Activated T-cell treated with anti-CD3 and anti-CD28 coated beads, Interleukin-2, amount 50 U/mL, for 48 hours (primary cell): ENCODE results near the gene MAX.
"Not testable (repeated sequence)": the region's sequence is repeated elsewhere in the genome, so short reads cannot be mapped to it uniquely, and the experiment has no call there.

ENCODE experiments used
- DNase-seq, 2 experiments: peaks; one replicate each; pipeline ENCODE4 v3.0.0-alpha.2; 2020

MAX gene

DNA sequence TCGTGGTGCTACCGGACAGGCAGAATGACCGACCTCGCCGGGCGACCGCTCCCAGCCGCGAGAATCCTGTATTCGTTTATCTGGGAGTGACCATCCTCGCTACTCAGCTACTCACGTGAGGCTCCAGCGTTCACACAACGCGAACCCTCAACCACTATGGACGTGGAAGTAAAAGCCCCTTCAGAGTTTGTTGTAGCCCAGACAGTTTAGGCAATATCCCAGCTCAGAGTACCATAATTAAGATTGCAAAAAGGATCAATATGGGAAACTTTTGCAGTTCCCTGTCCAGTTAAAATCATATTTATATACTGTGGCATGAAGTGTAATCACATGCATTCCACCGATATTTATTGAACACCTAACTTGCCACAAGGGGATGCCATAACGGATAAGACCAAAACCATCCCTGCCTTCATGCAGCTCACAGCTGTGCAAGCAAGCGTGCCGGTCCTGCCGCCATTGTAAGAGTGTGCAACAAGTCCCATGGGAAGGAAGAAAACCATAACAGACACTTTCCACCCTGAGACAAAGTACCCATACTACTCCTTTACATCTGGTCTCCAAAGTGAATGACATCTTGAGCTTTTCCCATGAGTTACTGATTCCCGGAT lies 938 bp upstream of the MAX start:
- peak in 1 of 2 experiments; percentile 32 for DNase-seq

DNA sequence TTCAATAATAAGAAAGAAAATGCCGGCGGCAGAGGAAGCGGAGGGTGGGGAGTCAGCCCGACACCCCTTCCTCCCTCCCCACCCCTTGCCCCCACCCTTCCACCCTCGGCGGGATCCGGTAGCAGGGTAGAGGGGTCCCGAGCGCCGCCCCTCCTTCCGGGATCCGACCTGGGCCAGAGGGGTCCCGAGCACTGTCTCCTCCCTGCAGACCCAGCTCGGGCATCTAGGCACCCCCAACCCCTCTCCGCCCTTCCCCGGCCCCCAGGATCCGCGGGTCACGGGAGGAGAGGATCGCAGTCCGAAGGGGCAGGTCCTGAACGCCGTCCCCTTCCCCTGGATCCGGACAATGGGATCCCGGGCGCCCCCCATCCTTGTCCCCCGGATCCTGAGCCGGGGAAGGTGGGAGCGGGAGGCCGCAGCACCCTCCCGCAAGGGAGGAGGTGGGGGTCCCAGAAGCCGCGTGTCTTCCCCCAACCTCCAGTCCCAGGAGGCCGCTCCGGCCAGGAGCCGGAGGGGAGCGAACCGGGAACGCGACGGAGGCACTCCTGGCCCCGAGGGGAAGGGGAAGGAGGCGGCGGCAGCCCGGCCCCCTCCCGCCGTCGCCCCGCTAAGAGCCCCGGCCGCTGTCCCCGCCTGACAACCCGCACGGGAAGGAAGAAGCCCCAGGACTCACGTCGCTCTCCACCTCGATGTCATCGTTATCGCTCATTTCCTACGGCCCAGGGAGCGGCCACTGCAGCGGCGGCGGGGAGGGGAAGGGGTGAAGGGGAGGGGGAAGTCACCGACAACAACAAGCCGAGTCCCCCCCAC lies 481 bp downstream of the MAX start:
- peak; percentile 44 to 54 for DNase-seq

DNA sequence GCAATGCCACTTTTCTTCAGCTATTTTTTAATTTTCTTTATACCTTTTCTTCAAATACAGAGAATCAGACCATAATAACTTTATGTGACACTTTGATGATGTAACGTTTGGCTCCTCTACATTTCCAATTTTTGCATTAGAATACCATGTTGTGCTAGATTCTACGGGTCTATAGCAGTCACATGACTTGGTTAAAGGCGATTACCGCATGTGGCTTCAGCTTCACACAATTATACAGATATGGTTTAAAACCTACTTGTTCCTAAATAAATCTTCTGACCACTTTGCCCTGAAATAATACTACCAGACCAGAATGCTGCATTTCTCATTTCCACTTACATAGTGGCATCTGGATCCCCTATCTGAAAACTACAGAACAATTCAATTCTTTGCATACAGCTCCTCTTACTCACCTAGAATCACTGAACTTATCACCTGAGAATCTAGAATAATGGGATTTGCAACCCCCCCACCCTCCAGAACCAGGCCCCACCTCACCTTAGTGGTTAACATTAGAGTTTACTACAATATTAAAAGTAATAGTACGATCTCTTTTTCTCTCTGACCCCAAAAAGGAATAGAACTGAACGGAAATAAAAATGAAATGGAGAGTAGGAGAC lies 1.3 kb downstream of the MAX start:
- DNase-seq: no peak

DNA sequence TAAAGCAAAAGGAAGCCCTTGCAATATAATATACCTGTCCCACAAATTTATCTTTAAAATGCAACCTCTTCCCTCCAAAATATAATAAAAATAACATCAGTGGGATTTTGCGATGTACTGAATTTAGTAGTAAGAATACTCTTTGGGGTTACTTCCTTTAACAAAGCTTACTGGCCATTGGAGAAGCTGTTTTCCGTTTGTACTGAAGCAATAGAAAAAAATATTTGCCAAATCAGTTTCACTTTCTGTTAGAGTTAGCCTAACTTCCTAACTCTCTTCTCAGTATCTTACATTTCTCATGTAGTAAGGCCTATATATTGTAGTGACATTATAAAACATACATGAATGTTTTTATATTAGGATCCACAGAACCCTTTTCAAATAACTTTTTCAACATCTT lies 3.7 kb downstream of the MAX start:
- DNase-seq: no peak

DNA sequence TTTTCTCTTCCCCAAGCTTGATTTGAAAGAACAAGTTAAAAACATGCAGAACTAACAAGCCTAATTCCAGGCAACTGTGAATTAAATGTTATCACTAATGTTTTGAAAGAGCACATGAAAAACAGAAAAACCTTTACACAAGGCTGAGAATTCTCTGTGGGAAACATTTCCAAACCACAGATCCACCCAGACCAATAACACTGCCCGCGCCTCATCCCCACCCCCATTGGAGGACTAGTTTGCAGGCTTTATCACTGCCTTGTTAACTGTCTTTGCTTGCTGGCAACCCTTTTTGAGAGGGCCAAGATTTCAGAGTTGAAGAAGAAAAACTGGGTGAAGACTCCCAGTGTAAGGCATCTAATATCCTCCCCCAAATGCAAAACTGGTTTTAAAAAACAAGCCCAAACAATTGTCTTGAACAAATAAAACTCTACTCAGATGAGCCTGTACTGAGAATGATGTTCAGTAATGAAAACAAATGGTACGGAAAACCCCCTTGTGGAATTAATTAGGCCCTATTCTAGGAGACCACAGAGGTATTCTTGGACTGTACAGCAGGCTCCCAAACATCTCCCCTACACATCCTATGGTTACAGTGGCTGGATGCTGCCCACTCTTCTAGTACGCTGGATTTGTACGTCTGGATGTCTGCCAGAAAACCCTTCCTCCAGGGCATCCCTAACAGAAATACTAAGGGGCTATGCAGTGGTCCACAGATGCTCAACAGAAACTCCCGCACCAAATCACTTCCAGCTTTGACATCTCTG lies 5.8 kb downstream of the MAX start:
- DNase-seq: peak in 1 of 2 experiments; percentile 40

DNA sequence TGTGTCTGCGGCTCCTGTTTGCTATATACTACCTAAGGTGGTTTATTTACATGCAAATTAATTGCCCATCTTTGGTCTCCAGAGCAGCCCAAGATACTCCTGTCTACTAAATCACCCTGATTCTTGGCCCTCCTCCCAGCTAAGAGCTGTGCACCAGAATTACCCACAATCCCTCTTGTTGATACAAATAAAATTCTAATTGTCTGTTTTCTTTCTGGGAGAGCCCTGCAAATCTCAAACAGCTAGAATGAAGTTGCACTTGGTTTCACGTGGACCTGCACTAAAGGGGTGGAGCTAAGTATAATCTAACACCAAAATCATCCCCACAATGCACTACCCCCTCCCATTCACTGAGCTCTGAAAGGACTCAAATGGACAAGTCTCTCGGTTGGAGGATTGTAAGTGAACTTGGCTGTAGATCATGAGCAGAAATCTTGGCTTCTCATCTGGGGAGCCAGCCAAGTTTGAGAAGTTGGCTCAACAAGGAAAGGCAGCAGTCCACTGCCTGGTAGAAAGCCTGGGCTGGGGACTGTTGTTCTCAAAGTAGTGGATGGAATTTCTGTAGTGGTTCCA lies 6.6 kb downstream of the MAX start:
- no peak for DNase-seq

DNA sequence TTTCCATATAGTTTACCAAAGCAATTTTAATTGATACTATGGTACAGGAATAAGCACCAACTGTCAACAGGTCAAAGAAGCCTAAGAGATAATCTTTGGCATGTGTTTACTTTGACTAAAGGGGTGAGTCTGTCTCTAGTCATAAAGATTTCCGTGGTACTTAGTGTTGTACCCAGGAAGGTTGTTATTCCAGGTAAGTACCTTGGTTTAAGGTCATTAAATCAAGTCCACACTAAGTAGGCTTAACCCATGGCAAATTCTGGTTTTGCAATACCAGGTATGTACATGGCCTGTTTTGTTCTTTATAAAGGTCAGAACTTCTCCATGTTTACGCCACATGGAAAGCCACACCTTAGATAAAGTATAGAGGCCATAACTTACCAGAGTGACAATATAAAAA lies 10.0 kb downstream of the MAX start:
- no peak for DNase-seq

DNA sequence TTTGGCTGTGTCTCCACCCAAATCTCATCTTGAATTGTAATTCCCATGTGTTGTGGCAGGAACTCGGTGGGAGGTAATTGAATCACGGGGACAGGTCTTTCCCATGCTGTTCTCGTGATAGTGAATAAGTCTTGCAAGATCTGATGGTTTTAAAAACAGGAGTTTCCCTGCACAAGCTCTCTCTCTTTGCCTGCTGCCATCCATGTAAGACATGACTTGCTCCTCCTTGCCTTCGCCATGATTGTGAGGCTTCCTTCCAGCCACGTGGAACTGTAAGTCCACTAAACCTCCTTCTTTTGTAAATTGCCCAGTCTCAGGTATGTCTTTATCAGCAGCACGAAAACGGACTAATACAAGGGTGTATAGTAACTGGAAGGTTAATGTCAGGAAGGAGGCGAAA lies 14.5 kb downstream of the MAX start:
- DNase-seq: not testable (repeated sequence)

DNA sequence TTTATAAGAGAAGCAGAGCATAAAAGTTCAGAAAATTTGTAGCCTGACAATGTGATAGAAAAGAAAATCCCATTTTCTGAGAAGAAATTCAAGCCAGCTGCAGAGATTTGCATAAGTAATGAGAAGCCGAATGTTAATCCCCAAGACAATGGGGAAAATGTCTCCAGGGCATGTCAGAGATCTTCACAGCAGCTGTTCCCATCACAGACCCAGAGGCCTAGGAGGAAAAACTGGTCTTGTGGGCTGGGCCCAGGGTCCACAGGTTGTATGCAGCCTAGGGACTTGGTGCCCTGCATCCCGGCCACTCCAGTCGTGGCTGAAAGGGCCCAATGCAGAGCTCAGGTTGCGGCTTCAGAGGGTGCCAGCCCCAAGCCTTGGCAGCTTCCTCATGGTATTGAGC lies 15.6 kb downstream of the MAX start:
- not testable (repeated sequence) for DNase-seq

DNA sequence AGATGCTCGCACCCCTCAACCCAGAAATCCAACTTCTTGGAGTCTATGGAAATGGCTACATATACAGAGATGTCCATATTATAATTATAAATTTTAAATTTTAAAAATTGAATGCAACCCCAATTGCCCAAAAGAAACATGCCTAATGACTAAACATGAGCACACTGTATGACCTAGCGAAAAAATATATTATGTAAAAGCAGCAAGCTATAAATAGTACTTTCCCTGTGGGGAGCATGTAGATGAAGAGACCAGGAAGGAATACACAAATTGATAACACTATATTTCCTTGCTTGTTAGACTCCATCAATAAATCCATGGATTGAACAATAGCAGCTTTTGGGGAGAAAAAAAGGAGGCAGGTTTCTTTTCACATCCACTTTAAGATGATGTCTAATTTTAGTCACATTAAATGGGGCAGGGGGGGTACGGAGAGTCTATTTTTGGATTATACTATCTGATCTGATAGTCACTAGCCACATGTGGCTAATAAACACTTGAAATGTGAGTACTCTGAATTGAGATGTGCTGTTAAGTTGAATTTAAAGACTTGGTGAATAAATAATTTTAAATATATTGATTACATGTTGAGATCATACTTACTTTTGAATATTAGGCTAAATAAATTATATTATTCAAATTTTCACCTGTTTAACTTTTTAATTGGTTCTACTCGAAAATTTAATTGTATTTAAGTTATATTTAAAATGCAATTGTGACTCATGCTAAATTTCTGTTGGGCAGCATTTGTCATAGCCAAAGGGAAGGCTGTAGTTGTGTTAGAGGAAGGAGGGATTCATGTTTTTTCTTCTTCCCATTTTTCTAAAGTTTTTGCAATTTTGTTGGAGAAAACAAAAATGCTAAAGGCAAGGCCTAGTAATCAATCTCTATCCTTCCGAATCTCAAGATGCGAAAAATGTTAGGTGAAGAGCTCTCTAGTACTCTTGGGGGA lies 17.5 kb downstream of the MAX start:
- no peak for DNase-seq

DNA sequence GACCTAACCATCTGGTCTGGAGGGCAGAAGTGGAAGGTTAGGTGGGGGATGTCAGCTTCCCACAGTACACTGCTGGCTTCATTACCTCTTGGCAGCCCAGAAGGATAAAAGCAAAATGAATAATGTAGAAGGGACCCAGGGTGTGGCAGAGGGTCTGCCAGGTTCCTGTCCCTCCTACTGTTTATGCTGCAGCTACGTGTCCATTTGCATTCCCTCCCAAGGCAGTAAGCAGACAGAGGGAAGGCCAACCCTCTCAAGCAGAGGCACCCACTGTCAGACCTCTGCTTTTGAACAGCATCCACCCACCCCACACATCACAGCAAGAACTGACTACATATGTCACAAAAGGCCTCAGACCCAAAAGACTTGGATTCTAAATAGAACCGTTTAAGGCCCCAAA lies 19.4 kb downstream of the MAX start:
- DNase-seq: no peak

DNA sequence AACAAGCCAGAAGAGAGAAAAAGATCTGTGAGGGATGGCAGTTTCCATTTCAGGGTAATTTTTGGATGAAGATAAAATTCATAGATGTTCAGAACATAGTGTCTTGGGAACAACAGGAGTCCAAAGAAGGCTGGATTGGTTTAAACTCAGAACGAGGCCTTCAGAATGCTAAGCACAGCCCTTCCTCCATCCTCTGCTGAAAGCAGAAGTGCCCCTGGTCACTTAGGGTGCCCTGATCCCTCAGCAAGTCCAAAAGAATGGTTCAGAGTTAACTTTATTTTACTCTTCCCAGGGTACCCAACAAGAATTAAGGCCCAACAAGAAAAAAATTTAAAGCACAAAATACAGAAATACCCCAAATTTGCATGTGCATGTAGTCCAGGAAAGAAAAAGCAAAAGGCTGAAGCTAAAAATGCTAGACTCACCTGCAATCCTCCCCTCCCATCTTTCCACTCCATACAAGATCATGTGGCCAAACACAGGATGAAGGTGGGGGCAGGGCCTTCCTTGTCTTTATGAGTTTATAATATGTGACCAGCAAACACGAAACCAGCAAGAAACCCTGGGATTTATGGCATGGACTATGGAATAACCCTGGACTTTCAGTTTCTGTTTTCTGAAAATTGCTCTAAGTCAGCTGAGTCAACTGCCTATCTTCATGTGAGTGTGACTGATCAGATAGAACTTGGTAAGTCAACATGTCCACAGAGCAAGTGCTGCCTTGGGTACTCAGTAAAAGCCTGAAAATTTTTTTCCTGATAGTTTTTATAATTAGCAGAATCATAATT lies 21.2 kb downstream of the MAX start:
- DNase-seq: no peak

DNA sequence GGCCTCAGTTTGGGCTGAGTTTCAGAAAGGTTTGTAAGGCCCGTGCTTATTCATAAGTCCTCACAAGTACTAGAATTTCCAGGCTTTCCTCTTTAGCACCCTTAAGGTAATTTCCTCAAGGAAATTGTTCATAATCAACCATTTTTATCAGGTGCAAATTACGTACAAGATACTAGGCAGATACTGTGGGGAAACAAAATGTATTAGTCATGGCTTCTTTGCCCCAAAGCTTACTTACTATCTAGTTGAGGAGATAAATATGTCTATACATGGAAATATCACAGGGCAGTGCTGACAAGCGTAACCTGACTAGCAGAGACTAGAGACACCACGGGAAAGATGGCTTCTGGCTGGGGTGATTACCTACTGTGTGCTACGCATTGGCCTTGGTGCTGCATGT lies 22.5 kb downstream of the MAX start:
- DNase-seq: no peak

DNA sequence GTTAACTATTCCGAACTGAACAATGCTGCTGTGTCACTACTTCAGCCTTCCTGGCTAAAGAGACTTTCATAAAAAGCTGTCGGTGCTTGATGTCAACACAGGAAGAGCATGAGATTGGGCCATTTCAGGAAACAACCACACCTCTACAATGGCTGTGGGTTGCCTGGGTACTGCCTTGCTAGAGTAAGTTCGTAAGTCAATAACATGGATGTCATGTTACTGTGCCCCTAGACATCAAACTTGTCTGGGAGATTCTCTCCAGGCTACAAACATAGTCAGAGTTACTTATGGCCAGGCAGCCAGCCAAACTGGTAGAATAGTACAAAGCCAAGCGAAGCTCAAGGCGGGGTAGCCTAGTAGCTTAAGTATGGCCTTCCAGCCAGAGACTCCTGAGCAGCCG lies 23.1 kb downstream of the MAX start:
- no peak for DNase-seq

DNA sequence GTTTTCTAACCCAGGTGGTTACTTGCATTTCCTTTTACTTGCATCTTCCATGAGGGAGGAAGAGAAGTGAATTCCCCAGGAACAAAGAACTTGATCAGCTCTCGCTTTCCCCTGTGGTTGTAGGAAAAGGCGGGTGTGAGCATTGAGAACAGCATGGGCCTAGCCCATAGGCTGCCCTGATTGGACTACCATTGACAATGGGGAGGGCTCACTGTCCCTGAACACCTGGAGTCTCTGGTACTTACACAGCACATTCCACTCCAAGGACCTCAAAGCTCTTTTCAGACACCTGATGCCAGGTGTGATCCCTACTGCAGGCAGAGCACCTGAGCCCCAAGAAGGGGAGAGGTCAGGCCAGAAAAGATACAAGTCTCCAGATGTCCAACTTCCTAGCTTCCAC lies 25.0 kb downstream of the MAX start:
- DNase-seq: no peak

DNA sequence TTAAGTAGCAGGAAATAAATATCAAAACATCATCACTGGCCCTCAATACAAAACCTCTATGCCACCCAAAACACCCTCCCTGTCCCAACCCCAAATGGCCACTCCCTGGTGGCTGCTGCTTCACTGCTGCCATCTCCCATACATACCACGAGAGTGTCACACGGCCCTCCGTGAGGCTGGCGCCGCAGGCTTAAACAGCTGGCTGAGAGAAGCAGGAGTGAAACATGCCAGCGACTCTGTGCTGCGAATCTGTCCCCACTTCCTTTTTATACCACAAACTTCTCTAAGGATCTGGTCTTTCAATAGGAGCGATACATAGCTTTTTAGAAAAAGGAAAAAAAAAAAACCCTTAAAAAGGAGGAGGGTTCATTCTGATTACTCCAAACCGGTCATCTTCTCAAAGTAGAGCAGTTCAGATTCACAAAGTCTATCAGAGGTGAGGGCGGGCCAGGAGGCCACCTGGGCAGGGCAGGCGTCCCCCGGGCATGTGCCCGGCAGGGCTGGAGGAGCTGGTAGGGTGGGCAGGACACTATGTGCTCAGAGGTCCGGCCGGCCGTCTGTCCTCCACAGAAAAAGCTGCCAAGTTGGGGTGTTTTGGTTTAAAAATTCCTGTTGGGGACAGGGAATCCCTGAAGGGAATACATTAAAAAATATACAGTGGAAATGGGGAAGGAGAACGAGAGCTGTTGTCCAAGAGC lies 26.5 kb downstream of the MAX start:
- no peak for DNase-seq

DNA sequence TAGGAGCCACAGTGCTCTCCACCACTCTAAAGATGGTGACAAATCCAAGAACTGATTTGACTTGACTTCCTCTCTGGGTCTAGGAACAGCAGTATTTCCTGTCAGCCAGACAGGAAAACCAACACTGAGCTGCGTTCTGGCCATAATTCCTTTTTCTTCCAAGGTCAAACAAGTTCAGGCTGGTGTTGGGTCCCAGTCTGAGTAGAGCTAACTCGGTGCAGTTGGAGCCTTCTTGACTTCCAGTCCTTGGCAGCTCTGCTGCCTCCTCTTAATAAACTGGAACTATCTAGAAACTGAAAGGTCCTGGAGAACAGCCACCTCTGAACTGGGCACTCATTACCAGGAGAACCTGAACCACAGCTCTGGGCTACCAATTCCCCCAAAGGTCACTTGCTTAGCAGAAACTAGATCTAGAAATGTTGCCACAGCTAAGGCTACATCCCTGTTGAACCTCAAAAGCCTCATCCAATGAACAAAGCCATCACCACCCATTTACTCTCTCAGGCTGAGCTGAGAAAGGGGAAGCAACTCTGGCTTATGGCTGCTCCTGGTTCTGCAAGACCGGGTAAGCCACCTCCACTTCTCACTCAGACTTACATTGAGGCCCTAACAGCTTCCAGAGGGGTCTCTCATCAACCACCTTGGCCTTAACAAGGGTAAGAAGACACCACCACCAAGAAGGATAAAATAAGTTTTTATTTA lies 27.7 kb downstream of the MAX start:
- no peak for DNase-seq

DNA sequence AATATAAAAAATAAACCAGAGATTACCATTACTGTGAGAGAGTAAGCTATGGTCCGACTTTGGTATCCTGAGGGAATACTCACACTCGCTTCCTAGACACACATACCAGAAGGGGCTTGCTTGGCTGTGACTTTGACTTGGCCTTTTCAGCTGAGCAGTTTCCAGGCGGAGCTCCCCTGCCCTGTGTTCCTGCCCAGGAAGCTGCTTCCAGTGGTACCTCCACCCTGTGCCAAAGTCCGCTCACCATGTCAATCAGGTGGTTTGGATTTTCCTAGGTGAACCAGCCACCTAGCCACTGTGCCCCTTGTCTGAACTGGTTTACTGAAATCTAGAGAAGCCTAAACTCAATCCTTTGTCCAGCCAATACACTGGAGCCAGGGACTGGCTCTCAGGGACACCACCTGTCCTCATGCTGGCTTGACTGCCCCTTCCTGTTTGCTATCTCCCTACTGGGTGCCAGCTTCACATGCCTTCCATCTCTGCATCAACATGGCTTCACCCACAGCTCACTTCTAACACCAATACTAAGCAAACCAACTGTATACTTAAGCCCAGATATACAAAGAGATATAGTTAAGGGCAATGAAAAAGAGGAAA lies 28.6 kb downstream of the MAX start:
- no peak for DNase-seq

DNA sequence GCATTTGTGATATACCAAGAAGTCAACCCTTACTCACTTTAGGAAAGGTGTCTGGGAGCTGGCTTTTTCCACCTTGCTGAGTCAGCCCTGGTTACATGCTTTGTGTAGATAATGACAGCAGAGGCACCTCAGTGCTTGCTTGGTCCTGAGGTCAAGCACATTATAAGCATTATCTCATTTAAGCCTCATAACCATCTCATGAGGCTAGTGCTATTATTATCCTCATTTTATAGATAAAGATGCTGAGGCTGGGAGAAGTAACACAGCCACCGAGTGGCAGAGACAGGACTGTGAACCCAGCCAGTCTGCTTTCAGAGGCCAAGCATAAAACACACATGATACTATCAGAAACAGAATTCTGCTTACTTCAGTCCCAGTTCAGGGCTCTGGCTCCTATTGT lies 29.4 kb downstream of the MAX start:
- no peak for DNase-seq
